ENCODE results near the gene PSMA4. TPM values are rescaled to one million over a fixed set of nuclear protein-coding genes. Genes with fewer than 3 reads are reported as not detected.

PSMA4 gene
- total and polyA plus RNA-seq, 2 of the 8 experiments (the other 6 are each of a cell fraction or from before 2014, with no cell fraction given), result 348 to 445 TPM

DNA sequence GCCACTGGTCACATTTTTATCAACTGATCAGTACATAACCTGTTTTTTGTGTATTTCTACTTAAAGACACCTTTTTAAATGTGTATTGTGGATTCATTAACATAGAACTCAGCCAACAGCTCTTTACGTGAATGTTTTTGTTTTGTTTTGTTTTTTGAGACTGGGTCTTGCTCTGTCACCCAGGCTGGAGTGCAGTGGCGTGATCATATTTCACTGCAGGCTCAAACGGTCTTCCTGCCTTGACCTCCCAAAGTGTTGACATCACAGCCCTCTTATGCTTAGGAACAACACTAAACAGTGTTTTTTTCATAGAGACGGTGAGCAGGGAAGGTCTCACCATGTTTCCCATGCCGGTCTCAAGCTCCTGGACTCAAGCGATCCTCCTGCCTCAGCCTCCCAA lies 9.9 kb downstream of the PSMA4 start:
- no peak overlapping the region for H2BK12ac ChIP-seq (ENCODE audit: low read depth, low read length)
- no peak overlapping the region for H3K4ac ChIP-seq (replicated peaks; ENCODE audit: insufficient read length, low read depth, low read length)
- no peak overlapping the region for H2AK5ac ChIP-seq (ENCODE audit: low read depth, low read length)
- no peak for DNase-seq (ENCODE audit: low read depth in 1 of 2, low spot score in 2 of 2)
- no peak overlapping the region for H2AFZ ChIP-seq (ENCODE audit: low read length)
- H4K91ac ChIP-seq (replicated peaks; ENCODE audit: insufficient read length, low read length), result no peak overlapping the region
- no peak overlapping the region for H3K27ac ChIP-seq (ENCODE audit: low read depth, low read length)
- WGBS, 2 experiments (ENCODE audit: extremely low coverage in 1 of 2, insufficient coverage in 1 of 2, insufficient read length in 1 of 2, insufficient replicate concordance in 2 of 2, low coverage in 1 of 2, low lambda C conversion rate in 2 of 2, missing lambda C conversion rate in 1 of 2), result 86% methylated on average over 6 of the region's 6 CpGs; no CpG with 5 or more reads in 1 of the 2 experiments
- CTCF ChIA-PET (ENCODE audit: partially characterized antibody), result interaction anchor here (0.6 to 1.7 kb wide), 3 partner anchors 9 to 38 kb away, joined by 3 to 5 read pairs (median 5); no protein-coding TSS in a partner anchor
- H3K23me2 ChIP-seq (ENCODE audit: low read depth, low read length), result no peaks in the 10 kb centered on the region
- H2BK120ac ChIP-seq (replicated peaks; ENCODE audit: low read depth, low read length), result no peak overlapping the region
- no peak overlapping the region for H4K8ac ChIP-seq (ENCODE audit: extremely low read depth, insufficient read depth, low read length)
- no peak overlapping the region for H2BK5ac ChIP-seq (ENCODE audit: low read depth, low read length)
- no peaks in the 10 kb centered on the region for H3K9me3 ChIP-seq (ENCODE audit: insufficient read depth in 2 of 2, low read depth in 1 of 2, low read length in 1 of 2)
- no peak overlapping the region for H4K5ac ChIP-seq (ENCODE audit: insufficient read length, low read depth, low read length)
- H2BK15ac ChIP-seq (ENCODE audit: low read length), result no peak overlapping the region
- H3K4me1 ChIP-seq (replicated peaks in 1 of 4; ENCODE audit: control insufficient read depth in 3 of 4, insufficient read depth in 4 of 4, low read length in 3 of 4), result no peaks in the 10 kb centered on the region
- H2BK20ac ChIP-seq (ENCODE audit: low read length), result no peak overlapping the region
- H3K36me3 ChIP-seq (ENCODE audit: control insufficient read depth in 2 of 4, insufficient read depth in 4 of 4, low read length in 3 of 4), result peaks cover 20 to 57% (median 42%) of the 10 kb centered on the region in 4 experiments
- H3K79me1 ChIP-seq (ENCODE audit: low read depth, low read length), result no peaks in the 10 kb centered on the region
- POLR2A ChIA-PET (ENCODE audit: partially characterized antibody), result interaction anchor here (3.0 to 3.4 kb wide), 2 partner anchors 10 to 15 kb away, joined by 11 to 17 read pairs; partner anchors contain the start of genes CHRNA5 and PSMA4
- H3K14ac ChIP-seq (ENCODE audit: insufficient read length), result no peak overlapping the region
- peaks cover 1 to 2% of the 10 kb centered on the region in 2 experiments for H4K20me1 ChIP-seq (replicated peaks in 1 of 2; ENCODE audit: control insufficient read depth in 1 of 2, insufficient read depth in 2 of 2, low read length in 2 of 2)
- no peaks in the 10 kb centered on the region for H3K79me2 ChIP-seq (ENCODE audit: control insufficient read depth in 1 of 2, insufficient read depth in 2 of 2, low read length in 2 of 2)
- H3K4me2 ChIP-seq (ENCODE audit: insufficient read depth in 1 of 2, low read depth in 2 of 2, low read length in 2 of 2), result no peak overlapping the region
- H3K9ac ChIP-seq (replicated peaks in 1 of 4; ENCODE audit: extremely low read depth in 1 of 4, low read depth in 3 of 4, low read length in 3 of 4), result no peak overlapping the region
- no peaks in the 10 kb centered on the region for H3K27me3 ChIP-seq (replicated peaks in 1 of 4; ENCODE audit: control insufficient read depth in 3 of 4, extremely low read depth in 1 of 4, insufficient read depth in 3 of 4, low read length in 3 of 4)
- no peak overlapping the region for H3K23ac ChIP-seq (ENCODE audit: insufficient read length)
- no peak overlapping the region for H3K18ac ChIP-seq (ENCODE audit: extremely low read depth, low read length)
- FAIRE-seq, result no peak
- no peak overlapping the region for H3K56ac ChIP-seq (replicated peaks; ENCODE audit: insufficient read length, low read depth, low read length)
- H3K4me3 ChIP-seq (ENCODE audit: extremely low read depth in 1 of 4, insufficient read depth in 2 of 4, low read depth in 3 of 4, low read length in 4 of 4), result no peak overlapping the region
- TF ChIP-seq CHD1 (IDR thresholded peaks at IDR 0.05; ENCODE audit: low read depth, low read length) (no peak), JUND (IDR thresholded peaks at IDR 0.05; ENCODE audit: low read length) (no peak), KDM1A (IDR thresholded peaks at IDR 0.05; ENCODE audit: borderline replicate concordance, low read length) (no peak), SIN3A (conservative IDR thresholded peaks at IDR 0.05 in 1 of 2, IDR thresholded peaks at IDR 0.05 in 1 of 2; ENCODE audit: low read depth in 1 of 2, low read length in 2 of 2) (no peak), HDAC2 (IDR thresholded peaks at IDR 0.05; ENCODE audit: borderline replicate concordance in 1 of 2, low read depth in 2 of 2, low read length in 2 of 2) (no peak), KDM5A (IDR thresholded peaks at IDR 0.05; ENCODE audit: low read length) (no peak), RXRA (IDR thresholded peaks at IDR 0.05; ENCODE audit: insufficient read depth, low read depth, low read length) (no peak), CBX5 (IDR thresholded peaks at IDR 0.05; ENCODE audit: low read depth, low read length) (no peak), EP300 (IDR thresholded peaks at IDR 0.05; ENCODE audit: borderline replicate concordance in 1 of 2, low read depth in 2 of 2, low read length in 2 of 2) (no peak)
- TF ChIP-seq, protein P1, sequence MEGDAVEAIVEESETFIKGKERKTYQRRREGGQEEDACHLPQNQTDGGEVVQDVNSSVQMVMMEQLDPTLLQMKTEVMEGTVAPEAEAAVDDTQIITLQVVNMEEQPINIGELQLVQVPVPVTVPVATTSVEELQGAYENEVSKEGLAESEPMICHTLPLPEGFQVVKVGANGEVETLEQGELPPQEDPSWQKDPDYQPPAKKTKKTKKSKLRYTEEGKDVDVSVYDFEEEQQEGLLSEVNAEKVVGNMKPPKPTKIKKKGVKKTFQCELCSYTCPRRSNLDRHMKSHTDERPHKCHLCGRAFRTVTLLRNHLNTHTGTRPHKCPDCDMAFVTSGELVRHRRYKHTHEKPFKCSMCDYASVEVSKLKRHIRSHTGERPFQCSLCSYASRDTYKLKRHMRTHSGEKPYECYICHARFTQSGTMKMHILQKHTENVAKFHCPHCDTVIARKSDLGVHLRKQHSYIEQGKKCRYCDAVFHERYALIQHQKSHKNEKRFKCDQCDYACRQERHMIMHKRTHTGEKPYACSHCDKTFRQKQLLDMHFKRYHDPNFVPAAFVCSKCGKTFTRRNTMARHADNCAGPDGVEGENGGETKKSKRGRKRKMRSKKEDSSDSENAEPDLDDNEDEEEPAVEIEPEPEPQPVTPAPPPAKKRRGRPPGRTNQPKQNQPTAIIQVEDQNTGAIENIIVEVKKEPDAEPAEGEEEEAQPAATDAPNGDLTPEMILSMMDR (IDR thresholded peaks at IDR 0.05; ENCODE audit: control extremely low read depth in 1 of 3, insufficient read depth in 1 of 3, low read depth in 1 of 3, low read length in 3 of 3), result no peak

Measured in H1 (cell line).